ENCODE data around the gene AOX1.
"Not testable (repeated sequence)": the region's sequence is repeated elsewhere in the genome, so short reads cannot be mapped to it uniquely, and the experiment has no call there.

AOX1 gene

GRCh38 chr2:200600549-200601225 lies 14.9 kb downstream of the AOX1 start:
- no peak for DNase-seq
- intact Hi-C loops (cut with DNase I), result no loop called here

- no peak for DNase-seq
- intact Hi-C loops (cut with DNase I), result no loop called here
These were observed 16.8 kb downstream of the AOX1 start for GRCh38 chr2:200602584-200602983.

- intact Hi-C loops (cut with DNase I), result no loop called here
- DNase-seq, result no peak
These were observed 18.2 kb downstream of the AOX1 start for GRCh38 chr2:200603972-200604371.

- intact Hi-C loops (cut with DNase I), result no loop called here
- no peak for DNase-seq
These were observed 18.9 kb downstream of the AOX1 start for GRCh38 chr2:200604571-200605255.

- intact Hi-C loops (cut with DNase I), result no loop called here
- DNase-seq, result no peak
These were observed 22.7 kb downstream of the AOX1 start for GRCh38 chr2:200608341-200609027.

- no peak for DNase-seq
- intact Hi-C loops (cut with DNase I), result no loop called here
These were observed 23.3 kb downstream of the AOX1 start for GRCh38 chr2:200609028-200609614.

GRCh38 chr2:200610217-200610616 lies 24.4 kb downstream of the AOX1 start:
- intact Hi-C loops (cut with DNase I); DNase-seq: not testable (repeated sequence)

- intact Hi-C loops (cut with DNase I), result no loop called here
- DNase-seq, result no peak
These were observed 27.9 kb downstream of the AOX1 start for GRCh38 chr2:200613692-200614091.

GRCh38 chr2:200614249-200614648 lies 28.4 kb downstream of the AOX1 start:
- intact Hi-C loops (cut with DNase I), result no loop called here
- no peak for DNase-seq

GRCh38 chr2:200615247-200615646 lies 29.4 kb downstream of the AOX1 start:
- intact Hi-C loops (cut with DNase I), result no loop called here
- DNase-seq, result no peak

GRCh38 chr2:200616193-200616592 lies 30.4 kb downstream of the AOX1 start:
- intact Hi-C loops (cut with DNase I), result no loop called here
- peak in 2 of 10 donors; percentile 21 to 25 for DNase-seq

- intact Hi-C loops (cut with DNase I), result no loop called here
- no peak for DNase-seq
These were observed 30.8 kb downstream of the AOX1 start for GRCh38 chr2:200616656-200617055.

- no peak for DNase-seq
- intact Hi-C loops (cut with DNase I), result loop anchor here (2.0 kb wide), 1 partner anchor 85 kb away; no protein-coding TSS in a partner anchor
These were observed 31.6 kb downstream of the AOX1 start for GRCh38 chr2:200617156-200618053.

- no peak for DNase-seq
- intact Hi-C loops (cut with DNase I), result loop anchor here (2.0 kb wide), 1 partner anchor 85 kb away; no protein-coding TSS in a partner anchor
These were observed 32.2 kb downstream of the AOX1 start for GRCh38 chr2:200618054-200618419.

- intact Hi-C loops (cut with DNase I), result loop anchor here (2.0 kb wide), 1 partner anchor 84 kb away; no protein-coding TSS in a partner anchor
- peak in 3 of 10 donors; percentile 27 to 48 (median 33) for DNase-seq
These were observed 32.8 kb downstream of the AOX1 start for GRCh38 chr2:200618590-200619021.

- intact Hi-C loops (cut with DNase I), result loop anchor here (2.0 kb wide), 1 partner anchor 84 kb away; no protein-coding TSS in a partner anchor
- DNase-seq, result no peak
These were observed 33.5 kb downstream of the AOX1 start for GRCh38 chr2:200619279-200619678.

- intact Hi-C loops (cut with DNase I), result no loop called here
- DNase-seq, result no peak
These were observed 35.0 kb downstream of the AOX1 start for GRCh38 chr2:200620606-200621390.

GRCh38 chr2:200622106-200622505 lies 36.3 kb downstream of the AOX1 start:
- intact Hi-C loops (cut with DNase I), result no loop called here
- no peak for DNase-seq

- intact Hi-C loops (cut with DNase I), result no loop called here
- DNase-seq, result no peak
These were observed 38.2 kb downstream of the AOX1 start for GRCh38 chr2:200624026-200624425.

All from posterior cingulate gyrus (tissue), 11 donors.